ENCODE data around the gene AGBL4. TPM values are rescaled to one million over a fixed set of nuclear protein-coding genes. Genes with fewer than 3 reads are reported as not detected.
A peak's percentile ranks its signal among the peaks of the same experiment; 100 is the strongest.

AGBL4 gene
- total RNA-seq, 4 donors from 2014 or later, result not detected

- TF ChIP-seq, protein P1, sequence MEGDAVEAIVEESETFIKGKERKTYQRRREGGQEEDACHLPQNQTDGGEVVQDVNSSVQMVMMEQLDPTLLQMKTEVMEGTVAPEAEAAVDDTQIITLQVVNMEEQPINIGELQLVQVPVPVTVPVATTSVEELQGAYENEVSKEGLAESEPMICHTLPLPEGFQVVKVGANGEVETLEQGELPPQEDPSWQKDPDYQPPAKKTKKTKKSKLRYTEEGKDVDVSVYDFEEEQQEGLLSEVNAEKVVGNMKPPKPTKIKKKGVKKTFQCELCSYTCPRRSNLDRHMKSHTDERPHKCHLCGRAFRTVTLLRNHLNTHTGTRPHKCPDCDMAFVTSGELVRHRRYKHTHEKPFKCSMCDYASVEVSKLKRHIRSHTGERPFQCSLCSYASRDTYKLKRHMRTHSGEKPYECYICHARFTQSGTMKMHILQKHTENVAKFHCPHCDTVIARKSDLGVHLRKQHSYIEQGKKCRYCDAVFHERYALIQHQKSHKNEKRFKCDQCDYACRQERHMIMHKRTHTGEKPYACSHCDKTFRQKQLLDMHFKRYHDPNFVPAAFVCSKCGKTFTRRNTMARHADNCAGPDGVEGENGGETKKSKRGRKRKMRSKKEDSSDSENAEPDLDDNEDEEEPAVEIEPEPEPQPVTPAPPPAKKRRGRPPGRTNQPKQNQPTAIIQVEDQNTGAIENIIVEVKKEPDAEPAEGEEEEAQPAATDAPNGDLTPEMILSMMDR (IDR thresholded peaks at IDR 0.05), result no peak
- no peak for TF ChIP-seq POLR2A (IDR thresholded peaks at IDR 0.05)
- H3K4me1 ChIP-seq, result no peaks in the 10 kb centered on the region
- H3K4me3 ChIP-seq, result no peak overlapping the region
- 48 to 65% methylated on average over 3 of the region's 3 CpGs for WGBS, 2 donors
- no peak overlapping the region for H3K27ac ChIP-seq
- H3K36me3 ChIP-seq, result no peaks in the 10 kb centered on the region
- no peak for DNase-seq
- intact Hi-C loops (cut with DNase I), result no loop called here
- no peaks in the 10 kb centered on the region for H3K9me3 ChIP-seq
- H3K27me3 ChIP-seq, result peaks cover 0 to 12% (median 0%) of the 10 kb centered on the region in 4 donors
Observed at GRCh38 chr1:48582408-48582807, 1441.3 kb downstream of the AGBL4 start.

GRCh38 chr1:48581270-48581669 lies 1442.5 kb downstream of the AGBL4 start:
- intact Hi-C loops (cut with DNase I), result no loop called here
- H3K36me3 ChIP-seq, result no peaks in the 10 kb centered on the region
- 10 to 22% methylated on average over 2 of the region's 2 CpGs for WGBS, 2 donors
- no peaks in the 10 kb centered on the region for H3K4me1 ChIP-seq
- no peak overlapping the region for H3K27ac ChIP-seq
- TF ChIP-seq POLR2A (IDR thresholded peaks at IDR 0.05), result no peak
- TF ChIP-seq, protein P1 (IDR thresholded peaks at IDR 0.05), result no peak
- no peak overlapping the region for H3K4me3 ChIP-seq
- no peaks in the 10 kb centered on the region for H3K9me3 ChIP-seq
- no peak for DNase-seq
- H3K27me3 ChIP-seq, result peaks cover 0 to under 1% (median 0%) of the 10 kb centered on the region in 4 donors

DNA sequence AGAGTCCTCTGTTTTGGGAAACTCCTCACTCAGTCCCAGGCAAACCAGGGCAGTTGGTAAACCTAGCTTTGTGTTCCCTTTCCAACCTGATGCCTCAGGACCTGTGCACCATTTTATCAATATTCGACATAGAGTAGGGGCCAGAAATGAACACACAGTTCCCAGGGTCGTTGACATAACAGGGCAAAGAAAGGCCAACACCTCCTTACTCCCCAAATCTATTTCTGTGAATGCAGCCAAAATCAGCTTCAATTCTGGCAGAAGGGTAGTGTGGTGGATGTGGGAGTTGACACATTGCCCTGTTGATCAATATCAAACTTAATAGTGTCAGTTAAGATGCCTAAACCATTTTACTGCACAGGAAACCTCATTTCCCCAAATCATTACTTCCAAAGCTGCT lies 1447.2 kb downstream of the AGBL4 start:
- Histone ChIP-seq H3K4me1 (no peaks in the 10 kb centered on the region), H3K27ac (no peak overlapping the region), H3K27me3 (peaks cover 0 to 7% (median 0%) of the 10 kb centered on the region in 4 donors), H3K9me3 (no peaks in the 10 kb centered on the region), H3K4me3 (no peak overlapping the region), H3K36me3 (no peaks in the 10 kb centered on the region)
- TF ChIP-seq, protein P1 (IDR thresholded peaks at IDR 0.05), result no peak
- TF ChIP-seq POLR2A (IDR thresholded peaks at IDR 0.05), result no peak
- WGBS, 2 donors, result 63 to 85% methylated on average over 2 of the region's 2 CpGs
- intact Hi-C loops (cut with DNase I), result no loop called here
- no peak for DNase-seq

GRCh38 chr1:48572646-48573258 lies 1451.0 kb downstream of the AGBL4 start:
- H3K4me1 ChIP-seq, result no peaks in the 10 kb centered on the region
- H3K36me3 ChIP-seq, result no peaks in the 10 kb centered on the region
- H3K27me3 ChIP-seq, result peaks cover 0 to 14% (median 0%) of the 10 kb centered on the region in 4 donors
- 53 to 55% methylated on average over 6 to 7 of the region's 7 CpGs for WGBS, 2 donors
- H3K4me3 ChIP-seq, result no peak overlapping the region
- no peak overlapping the region for H3K27ac ChIP-seq
- DNase-seq, result no peak
- TF ChIP-seq, protein P1 (IDR thresholded peaks at IDR 0.05), result peak in 5 of 6 experiments; percentile 21 to 59 (median 41)
- no peak for TF ChIP-seq POLR2A (IDR thresholded peaks at IDR 0.05)
- H3K9me3 ChIP-seq, result no peaks in the 10 kb centered on the region
- intact Hi-C loops (cut with DNase I), result no loop called here

- Histone ChIP-seq H3K27ac (no peak overlapping the region), H3K9me3 (no peaks in the 10 kb centered on the region), H3K4me3 (no peak overlapping the region), H3K36me3 (no peaks in the 10 kb centered on the region), H3K27me3 (peaks cover 0 to 14% (median 0%) of the 10 kb centered on the region in 4 donors), H3K4me1 (no peaks in the 10 kb centered on the region)
- no peak for TF ChIP-seq POLR2A (IDR thresholded peaks at IDR 0.05)
- TF ChIP-seq, protein P1 (IDR thresholded peaks at IDR 0.05), result no peak
- DNase-seq, result no peak
- intact Hi-C loops (cut with DNase I), result no loop called here
- 83 to 86% methylated on average over 4 of the region's 4 CpGs for WGBS, 2 donors
Observed at GRCh38 chr1:48572134-48572533, 1451.6 kb downstream of the AGBL4 start.
